Fibroblast of upper back skin (primary cell): Measurements from ENCODE around the gene RNF169.
"Not testable (repeated sequence)": the region's sequence is repeated elsewhere in the genome, so short reads cannot be mapped to it uniquely, and the experiment has no call there.

Experiments
- DNase-seq: peaks from one replicate; pipeline ENCODE4 v3.0.0-alpha.2; 2013

The RNF169 gene

DNA sequence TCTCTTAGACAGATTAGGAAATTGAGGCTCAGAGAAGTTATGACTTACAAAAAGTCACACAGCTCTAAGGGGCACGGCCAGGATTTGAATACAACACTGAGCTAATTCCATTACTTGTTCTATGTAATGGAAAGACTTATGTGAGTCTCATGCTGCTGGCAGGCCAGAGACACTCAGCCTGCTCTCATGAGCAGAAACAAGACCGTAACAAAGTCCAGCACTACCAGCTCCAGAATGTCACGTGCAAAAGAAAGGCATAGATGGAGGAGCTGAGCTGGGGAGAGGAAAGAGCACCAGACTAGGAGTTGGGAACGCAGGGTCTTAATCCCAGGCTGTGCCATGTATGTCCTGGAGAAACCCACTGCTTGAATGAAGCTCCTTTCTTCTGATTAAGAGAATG, 19.3 kb upstream of the RNF169 start:
- no peak for DNase-seq

DNA sequence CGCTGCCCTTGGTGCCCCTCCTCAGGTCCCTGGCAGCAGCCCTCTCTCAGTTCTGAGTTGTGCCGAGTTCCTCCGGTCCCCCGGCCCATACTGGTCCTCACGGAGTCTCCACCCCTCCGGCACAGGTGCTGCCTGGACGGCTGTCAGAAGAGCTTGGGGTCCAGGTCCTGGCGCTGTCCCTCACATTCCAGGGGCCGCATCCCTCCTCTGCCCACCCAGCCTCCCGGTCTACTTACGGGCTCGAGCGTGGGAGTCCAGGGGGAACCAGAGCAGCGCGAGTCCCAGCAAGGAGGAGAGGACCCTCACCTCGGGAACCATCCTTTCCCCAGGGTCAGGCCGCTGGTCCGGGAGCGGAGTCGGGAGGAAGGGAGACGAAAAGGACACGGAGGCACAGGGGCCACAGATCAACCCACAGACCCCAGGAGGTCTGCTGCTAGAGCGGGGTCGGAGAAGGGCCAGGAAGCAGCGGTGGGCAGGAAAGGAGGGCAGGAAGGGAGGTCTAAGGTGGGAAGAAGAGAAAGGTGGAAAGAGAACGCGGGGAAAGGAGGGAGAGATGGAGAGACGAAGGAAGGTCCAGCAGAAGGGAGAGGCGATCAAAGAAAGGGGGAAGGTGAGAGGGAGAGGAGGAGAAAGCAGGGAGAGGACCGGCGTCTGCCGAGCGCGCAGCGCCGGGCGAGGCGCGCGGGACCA, 17.9 kb upstream of the RNF169 start:
- no peak for DNase-seq

DNA sequence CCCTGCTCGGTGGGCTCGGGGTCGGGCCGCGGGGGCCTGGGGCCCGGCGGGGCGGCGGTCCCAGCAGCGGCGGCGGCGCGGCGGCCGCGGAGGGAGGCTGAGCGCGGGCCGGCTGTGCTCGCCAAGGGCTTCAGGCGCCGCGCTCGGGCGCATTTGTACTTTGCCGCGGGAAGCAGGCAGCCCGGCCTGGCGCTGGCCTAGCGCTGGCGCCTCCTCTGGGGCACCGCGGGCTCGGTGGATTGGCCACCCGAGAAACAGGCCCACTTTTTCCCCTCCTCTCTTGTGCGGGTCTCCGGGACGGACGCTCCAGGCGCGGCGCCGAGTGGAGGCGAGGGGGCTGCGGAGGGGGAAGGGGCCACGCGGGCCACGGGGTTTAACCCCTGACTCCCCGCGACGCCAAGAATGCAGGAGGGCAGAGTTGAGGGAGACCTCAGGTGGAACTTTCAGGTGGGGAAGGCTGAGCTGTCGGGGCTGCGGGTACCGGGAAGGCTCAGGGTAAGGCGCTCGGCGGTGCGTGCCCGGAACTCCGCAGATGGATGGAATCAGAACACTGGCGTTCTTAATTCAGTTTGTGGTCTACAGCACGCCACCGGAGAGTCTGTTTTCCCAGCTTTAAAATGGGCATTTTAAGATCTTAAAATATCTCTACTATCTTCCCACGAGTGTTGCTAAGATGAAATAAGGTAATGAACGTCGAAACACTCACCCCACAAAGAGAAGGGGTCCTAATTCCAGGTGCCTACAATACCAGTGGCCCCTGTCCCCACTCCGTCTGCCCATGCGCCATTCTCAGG, 17.2 kb upstream of the RNF169 start, which contains the start of gene CHRDL2:
Gene CHRDL2, minus strand, starts transcription at position 126 of the 794 bp plus-strand sequence. CDS start 538 bp downstream, outside the sequence.
- no peak for DNase-seq

DNA sequence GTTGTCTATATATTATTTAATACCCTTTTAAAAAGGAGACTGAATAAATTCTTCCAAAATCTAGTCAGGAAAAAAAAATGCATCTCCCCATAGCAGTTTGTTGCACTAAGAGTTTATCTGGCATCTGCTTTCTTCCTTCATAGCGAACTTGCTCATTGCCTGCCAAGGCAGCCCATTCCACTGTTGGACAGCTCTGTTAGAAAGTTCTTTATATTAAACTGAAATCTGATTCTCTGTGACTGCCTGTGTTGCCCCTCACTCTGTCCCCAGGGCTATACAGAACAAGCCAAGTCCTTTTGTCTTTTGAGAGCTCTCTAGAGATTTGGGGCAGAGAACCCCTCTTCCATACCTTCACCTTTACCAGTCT, 14.1 kb upstream of the RNF169 start:
- DNase-seq = no peak

DNA sequence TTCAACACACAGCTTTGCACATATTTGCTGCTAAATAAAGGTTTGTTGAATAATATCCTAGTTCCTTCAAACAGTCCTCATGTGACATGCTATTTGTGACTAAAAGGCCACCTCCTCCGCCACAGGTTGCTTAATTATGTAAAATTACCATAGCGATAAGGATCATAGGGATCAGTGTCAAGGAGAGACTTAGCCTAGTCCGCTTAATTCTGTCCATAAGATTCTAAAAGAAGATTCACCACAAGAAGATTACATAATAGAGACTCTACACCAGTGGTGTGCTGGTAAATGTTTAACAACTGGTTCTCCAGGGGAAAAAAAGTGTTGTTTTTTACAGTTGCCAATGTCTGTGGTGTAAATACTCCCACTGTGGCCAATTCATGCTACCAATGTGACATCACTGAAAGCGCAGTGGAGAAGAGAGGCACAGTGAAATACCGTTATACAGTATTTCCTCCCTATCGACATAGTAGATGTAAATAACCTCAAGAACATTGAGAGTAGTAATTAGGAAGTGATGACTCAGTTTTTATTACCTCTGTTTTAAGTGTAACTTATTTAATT, 13.2 kb upstream of the RNF169 start:
- DNase-seq = no peak

DNA sequence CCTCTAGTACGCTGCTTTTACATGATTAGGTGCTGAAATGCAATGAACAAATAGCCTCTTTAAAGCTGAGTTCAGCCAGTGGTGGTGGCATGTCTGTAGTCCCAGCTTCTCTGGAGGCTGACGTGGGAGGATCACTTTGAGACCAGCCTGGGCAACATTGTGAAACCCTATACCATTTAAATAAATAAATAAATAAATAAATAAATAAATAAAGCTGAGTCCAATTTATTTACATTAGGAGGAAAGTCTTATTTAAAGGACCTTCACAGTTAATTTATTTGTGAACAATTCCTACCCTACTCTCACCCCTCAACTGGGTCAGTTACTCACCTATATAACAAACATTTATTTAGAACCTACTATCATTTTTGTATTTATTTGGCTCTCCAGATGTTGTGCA, 12.6 kb upstream of the RNF169 start:
- DNase-seq = no peak

DNA sequence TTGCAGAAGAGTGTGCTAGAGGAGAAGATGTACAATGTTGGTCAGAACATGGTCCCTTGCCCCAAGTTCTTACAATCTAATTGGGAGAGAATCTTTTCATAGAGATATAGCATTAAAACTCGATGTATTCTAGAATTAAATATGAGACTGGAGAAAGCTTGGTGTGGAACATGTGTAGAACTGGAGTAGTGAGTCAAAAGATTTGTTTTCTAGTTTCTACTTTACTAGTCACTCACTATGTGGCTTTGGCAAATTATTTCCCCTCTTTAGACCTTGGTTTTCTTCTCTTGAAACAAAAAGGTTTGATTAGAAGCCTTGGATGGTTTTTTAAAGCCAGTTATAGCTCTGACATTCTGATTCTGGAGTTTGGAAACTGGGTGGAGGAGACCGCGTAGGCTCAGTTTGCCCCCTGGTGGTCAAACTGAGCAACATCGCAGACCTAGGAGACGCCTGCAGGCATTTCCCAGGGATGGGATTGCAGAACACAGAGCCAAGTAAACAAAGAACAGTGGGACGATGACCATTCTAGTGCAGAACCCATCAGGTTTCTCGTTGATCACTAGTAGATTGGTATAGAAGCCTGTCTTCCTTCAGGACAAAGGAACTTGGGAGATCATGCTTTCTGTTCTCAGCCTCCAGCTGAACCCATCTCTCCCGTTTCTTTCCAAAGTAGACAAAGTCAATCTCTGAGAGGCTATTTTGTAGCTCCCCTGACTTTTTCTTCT, 8.9 kb upstream of the RNF169 start:
- DNase-seq = peak; percentile 60

DNA sequence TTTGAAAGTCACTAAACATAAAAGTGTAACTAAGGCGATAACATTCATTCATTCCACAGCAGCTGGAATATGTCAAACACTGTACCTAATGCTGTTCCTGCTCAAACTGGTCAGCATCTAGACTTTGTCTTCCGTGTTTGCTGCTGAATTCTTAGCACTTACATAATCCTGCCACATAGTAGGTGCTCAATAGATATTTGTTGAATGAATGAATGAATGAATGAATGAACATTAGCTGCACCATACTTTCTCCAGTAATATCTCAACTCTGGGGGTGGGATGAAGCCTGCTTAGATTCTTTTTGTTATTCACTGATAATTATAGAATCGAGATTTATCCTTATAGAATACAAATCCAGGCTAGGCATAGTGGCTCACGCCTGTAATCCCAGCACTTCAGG, 6.6 kb upstream of the RNF169 start:
- no peak for DNase-seq

DNA sequence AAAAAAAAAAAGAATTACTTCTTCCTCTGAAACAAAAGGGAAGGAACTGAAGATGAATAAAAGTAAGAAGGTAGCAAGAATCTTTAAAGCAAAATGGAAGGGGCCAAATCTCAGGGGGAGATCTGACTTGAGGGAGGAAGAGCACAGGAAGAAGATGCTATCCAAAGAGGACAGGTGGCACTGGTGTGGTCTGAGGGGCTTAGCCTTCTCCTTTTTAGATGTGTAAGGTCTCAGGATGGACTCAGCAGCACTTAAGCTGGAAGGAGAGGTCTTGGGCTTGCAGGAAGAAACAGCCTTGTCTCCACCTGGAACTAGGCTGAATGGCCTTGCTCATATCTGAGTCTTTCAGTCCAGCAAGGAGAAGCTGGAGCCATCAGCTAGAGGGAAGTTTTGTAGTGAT, 5.0 kb upstream of the RNF169 start:
- no peak for DNase-seq

DNA sequence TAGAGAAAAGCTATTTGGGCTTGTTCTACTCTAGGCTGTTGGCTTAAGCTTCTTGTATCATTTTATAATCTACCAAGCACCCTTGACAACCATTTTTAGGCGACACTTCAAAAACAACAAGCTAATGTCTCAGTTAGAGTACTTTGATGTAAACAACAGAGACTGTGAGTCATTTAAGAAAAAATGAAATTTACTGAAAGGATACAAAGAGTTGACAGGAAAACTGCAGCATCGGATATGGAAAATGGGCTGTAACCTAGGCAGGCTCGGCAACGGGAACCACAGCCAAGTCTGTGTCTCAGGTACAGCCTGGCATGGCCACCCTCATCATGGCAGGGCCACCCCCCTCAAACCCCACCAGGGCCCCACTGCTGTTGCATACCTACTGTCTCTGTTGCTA, 4.4 kb upstream of the RNF169 start:
- no peak for DNase-seq

DNA sequence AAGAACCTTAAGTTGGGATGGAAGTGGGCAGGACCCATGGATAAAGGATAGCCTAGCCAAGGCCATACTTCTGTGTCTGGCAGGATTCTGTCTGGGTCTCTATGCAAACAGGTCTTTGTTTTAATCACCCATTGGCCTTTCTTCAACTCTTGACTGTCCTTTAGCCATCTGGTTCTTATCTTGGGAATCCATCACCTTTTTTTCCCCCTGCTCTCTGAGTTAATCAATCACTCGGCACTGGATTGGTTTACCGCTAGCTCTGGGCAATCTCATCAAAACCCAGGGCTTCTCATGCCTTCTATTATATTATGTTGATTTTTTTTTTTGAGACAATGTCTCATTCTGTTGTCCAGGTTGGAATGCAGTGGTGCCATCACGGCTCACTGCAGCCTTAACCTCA, 1.8 kb upstream of the RNF169 start:
- no peak for DNase-seq

DNA sequence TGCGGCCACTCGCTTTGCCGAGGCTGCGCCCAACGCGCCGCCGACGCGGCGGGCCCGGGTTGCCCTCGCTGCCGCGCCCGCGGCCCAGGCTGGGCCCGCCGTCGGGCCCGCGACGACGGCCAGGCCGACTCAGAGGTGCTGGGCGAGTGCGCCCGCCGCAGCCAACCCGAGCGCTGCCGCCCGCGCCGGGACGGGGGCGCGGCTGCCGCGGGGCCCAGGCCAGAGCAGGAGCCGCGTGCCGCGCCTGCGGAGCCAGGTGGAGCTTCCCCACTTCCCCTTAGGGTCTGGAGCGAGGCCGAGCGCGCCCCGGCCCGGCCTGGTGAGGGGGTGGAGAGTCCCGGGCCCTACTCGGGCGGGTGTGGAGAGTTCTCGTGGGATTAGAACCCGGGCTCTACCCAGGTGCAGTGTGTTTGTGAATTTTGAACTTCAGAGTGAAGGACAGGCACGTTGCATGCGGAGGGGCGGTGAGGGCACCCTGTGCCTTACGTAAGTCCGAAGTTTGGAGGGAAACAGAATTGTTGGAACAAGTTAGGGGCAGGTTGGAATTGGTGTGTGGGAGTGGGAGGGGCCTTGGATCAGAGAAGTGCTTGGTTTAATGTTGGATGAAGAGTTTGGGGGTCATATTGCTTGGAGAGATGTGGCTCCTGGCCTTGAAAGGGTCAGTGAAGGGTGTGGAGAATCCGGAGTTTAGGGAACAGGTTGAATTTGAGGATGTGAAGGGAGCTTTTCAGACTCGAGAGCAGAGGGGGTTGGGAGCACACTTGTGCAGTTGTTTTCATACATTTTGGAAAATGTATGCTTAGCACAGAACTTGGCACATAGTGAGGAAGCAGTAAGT, 697 bp downstream of the RNF169 start:
- DNase-seq = peak; percentile 17

DNA sequence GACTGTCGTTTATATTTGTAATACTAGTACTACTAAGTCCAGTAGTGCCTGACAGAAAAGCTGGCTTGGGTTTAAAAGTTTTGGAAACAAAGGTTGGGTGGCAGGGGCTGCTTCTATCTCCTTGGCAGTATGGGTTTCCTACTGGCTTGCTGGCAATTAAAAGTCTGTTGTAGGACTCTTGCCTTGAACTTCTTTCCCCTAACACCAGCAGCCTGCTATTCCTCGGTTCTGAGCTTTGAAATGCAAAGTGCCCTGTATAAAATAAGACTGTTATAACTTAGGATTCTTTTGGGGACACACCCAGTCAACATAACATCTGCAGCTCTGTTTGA, 1.3 kb downstream of the RNF169 start:
- no peak for DNase-seq

DNA sequence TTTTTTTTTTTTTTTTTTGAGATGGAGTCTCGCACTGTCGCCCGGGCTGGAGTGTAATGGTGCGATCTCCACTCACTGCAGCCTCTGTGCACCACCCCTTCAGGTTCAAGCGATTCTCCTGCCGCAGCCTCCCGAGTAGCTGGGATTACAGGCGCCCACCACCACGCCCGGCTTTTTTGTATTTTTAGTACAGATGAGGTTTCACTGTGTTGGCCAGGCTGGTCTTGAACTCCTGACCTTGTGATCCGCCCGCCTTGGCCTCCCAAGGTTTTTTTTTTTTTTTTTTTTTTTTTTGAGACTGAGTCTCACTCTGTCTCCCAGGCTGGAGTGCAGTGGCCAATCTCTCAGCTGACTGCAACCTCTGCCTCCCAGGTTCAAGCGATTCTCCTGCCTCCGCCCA, 1.9 kb downstream of the RNF169 start:
- not testable (repeated sequence) for DNase-seq

DNA sequence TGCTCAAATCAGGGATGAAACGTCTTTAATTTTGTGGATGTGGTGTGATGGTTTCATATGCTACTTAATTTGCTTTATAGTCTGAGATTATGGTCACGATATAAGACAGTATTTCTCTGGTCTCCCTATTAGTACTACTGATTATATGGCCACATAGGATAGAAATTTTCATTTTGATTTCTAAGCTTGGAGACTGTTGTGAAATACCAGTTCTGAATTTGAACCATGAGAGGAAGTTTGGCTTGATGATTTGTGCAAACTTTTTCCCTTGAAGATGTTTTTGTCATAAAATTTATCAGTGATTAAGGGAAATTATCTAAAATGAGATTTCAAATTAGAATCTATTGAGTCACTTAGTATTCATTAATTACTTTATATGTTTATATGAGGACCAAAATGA, 2.7 kb downstream of the RNF169 start:
- DNase-seq = no peak

DNA sequence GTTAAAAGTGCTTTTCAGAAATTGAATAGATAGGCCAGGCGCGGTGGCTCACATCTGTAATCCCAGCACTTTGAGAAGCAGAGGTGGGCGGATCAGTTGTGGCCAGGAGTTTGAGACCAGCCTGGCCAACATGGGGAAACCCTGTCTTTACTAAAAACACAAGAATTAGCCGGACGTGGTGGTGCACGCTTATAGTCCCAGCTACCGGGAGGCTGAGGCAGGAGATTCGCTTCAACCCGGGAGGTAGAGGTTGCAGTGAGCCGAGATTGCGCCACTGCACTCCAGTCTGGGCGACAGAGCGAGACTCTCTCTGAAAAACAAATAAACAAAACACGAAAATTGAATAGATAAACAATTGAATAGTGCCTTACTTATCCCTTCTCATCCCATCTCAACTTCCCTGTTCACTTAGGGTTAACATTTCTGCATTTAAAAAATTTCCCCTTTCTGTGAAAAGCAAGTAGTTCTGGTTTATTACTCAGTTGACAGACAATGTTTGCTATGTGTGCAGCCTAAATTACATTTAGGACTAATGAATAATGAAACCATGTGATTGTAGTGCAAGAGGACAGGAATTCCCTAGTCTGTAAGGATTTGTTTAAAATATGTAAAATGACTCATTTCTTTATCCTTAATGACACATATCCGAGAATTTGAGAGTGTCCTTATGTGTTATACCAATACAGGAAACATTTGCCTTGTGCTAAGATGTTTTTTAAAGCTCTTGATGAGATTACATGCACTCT, 6.0 kb downstream of the RNF169 start:
- DNase-seq = peak; percentile 88

DNA sequence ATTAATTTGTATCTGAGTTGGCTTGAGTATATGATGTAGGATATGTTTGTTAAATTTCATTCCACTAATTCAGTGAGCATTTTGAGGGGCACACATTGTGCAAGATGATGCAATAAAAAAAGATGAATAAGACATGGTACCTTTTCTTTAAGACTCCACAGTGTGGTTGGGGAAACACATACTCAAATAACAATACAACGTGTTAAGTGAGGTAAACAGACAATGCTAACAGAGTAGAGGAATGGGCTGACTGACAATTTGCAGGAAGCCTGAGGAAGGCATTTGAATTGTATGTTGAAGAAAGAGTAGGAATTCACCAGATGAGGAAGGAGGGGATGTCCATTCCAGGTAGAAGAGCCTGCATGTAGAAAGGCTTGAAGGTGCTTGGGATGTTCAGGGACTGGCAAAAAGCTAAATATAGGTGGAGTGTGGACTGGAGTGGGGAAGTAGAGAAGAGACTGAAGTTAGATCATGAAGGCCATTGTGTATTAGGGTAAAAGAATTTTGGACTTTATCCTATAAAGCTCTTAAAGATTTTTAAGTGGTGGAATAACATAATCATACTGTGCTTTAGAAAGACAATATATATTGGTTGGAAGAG, 6.8 kb downstream of the RNF169 start:
- DNase-seq = no peak

DNA sequence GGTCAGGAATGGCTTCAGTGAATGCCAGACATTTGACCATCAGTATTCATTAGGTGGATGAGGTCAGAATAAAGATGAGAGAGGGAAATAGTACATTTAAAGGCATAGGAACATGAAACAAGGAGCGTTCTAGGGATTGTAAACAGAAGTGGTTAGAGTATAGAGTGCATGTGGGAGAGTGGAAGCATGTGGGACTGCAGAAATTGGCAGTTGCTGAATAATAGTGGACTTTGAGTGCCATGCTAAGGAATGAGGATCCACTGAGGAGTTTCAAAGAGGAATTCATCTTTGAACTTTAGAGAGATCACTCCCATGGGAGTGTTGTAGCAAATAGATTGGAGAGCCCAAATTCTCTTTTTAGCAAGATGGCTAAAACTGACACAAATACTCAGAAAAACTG, 7.9 kb downstream of the RNF169 start:
- DNase-seq = no peak

DNA sequence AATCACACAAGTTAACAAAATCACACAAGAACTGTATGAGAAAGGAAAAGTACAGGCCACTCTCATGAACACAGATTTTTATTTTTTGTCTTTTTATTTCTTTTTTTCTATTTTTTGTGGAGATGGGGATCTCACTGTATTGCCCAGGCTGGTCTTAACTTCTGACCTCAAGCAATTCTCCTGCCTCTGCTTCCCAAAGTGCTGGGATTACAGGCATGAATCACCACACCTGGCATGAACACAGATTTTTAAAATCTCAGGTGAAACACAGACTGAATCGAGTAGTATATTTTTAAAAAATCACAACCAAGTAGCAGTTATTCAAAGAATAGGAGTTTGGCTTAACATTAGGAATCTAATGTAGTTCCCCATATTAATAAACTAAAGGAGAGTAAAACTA, 18.3 kb downstream of the RNF169 start:
- DNase-seq = no peak

DNA sequence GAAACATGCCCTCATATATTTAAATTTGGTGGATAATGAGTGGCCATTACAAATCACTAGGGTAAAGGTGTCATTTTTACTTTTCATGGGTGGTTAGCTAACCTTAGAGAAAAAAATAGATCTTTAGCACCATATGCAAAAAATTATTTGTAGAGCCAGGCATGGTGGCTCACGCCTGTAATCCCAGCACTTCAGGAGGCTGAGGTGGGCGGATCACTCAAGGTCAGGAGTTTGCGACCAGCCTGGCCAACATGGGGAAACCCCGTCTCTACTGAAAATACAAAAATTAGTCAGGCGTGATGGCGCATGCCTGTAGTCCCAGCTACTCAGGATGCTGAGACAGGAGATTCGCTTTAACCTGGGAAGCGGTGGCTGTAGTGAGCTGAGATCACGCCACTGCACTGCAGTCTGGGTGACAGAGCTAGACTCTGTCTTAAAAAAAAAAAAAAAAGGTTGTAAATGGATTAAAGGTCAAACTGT, 19.6 kb downstream of the RNF169 start:
- not testable (repeated sequence) for DNase-seq

DNA sequence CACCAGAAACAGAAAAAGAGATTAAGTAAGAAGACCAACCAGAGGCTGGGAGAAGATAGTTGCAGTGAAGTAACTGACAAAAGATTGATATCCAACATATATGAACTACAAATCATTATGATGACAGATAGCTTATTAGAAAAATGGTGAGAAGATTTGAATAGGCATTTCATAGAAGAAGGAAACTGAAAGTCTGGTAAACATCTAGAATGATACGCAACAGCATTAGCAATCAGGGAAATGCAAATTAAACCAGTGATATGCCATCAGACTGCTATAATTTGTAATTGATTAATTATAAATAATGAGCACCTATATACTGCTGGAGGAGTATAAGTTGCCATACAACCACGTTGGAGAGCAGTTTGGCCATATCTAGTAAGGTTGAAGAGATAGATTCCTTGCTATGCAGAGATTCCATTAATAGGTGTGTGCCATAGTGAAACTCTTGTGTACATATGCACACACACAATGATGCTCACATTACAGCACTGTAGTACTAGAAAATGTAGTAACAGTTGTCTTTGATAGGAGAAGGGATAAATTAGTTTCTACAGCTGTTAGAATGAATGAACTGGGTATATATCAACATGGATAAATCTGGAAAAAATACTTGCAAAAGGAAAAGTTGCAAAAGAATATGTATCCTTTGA, 20.5 kb downstream of the RNF169 start:
- no peak for DNase-seq
